OCI-LY7 (cell line): ENCODE data around the gene NAP1L4. TPM values are rescaled to one million over a fixed set of nuclear protein-coding genes. Genes with fewer than 3 reads are reported as not detected.

ENCODE experiments used
- BruUV-seq: library from RNA; stranded (reverse); fragments of 400-500 nt; replicated peaks from 2 replicates; lab custom pipeline; 2021; lab: Mats Ljungman, UMichigan
- CTCF ChIA-PET: fragments of 300-600 bp; sonication (Branson Sonifier 250); formaldehyde crosslinking; loops from one replicate; lab custom pipeline; 2022; ENCODE audit warnings: antibody characterized with exemption; ENCODE audit not compliant: unreplicated experiment; lab: Charles Lee
- POLR2A ChIA-PET: fragments of 300-600 bp; sonication (Branson Sonifier 250); formaldehyde crosslinking; loops from one replicate; lab custom pipeline; 2022; ENCODE audit warnings: antibody characterized with exemption; lab: Charles Lee
- DNase-seq: peaks from one replicate; pipeline ENCODE4 v3.0.0-alpha.2; 2015; ENCODE audit warnings: low spot score
- H2AFZ ChIP-seq: fragments of 200-600 bp; sonication (generic), shearing (Covaris generic); 2 replicates; pipeline ENCODE4 v1.6.1; 2014; ENCODE audit warnings: mild to moderate bottlenecking, antibody characterized with exemption, low read length, moderate library complexity
- H3K27ac ChIP-seq: fragments of 200-600 bp; sonication (generic); 2 replicates; pipeline ENCODE4 v1.5.1; 2014; ENCODE audit warnings: mixed run types, low read depth, mild to moderate bottlenecking, moderate library complexity, low read length, inconsistent platforms; ENCODE audit not compliant: poor library complexity, severe bottlenecking
- H3K36me3 ChIP-seq: fragments of 200-600 bp; sonication (generic); 2 replicates; pipeline ENCODE4 v1.6.1; 2014; ENCODE audit warnings: mild to moderate bottlenecking, antibody characterized with exemption, low read length, moderate library complexity, mixed read lengths; ENCODE audit not compliant: insufficient read depth
- H3K4me1 ChIP-seq: fragments of 200-600 bp; sonication (generic); 2 replicates; pipeline ENCODE4 v1.5.1; 2014; ENCODE audit warnings: mild to moderate bottlenecking, low read length; ENCODE audit not compliant: insufficient read depth, poor library complexity, severe bottlenecking
- H3K4me2 ChIP-seq: fragments of 200-600 bp; sonication (generic); 2 replicates; pipeline ENCODE4 v1.6.1; 2014; ENCODE audit warnings: mild to moderate bottlenecking, low read length
- H3K4me3 ChIP-seq: fragments of 200-600 bp; sonication (generic); 2 replicates; pipeline ENCODE4 v1.5.1; 2014; ENCODE audit warnings: mild to moderate bottlenecking, low read depth, low read length; ENCODE audit not compliant: poor library complexity, severe bottlenecking
- H3K79me2 ChIP-seq: fragments of 200-600 bp; sonication (generic); 2 replicates; pipeline ENCODE4 v1.6.1; 2016; ENCODE audit warnings: low read depth, mild to moderate bottlenecking, low read length, moderate library complexity, mixed read lengths; ENCODE audit not compliant: insufficient read depth
- H3K9me2 ChIP-seq: fragments of 200-600 bp; sonication (generic); 2 replicates; pipeline ENCODE4 v1.6.1; 2016; ENCODE audit warnings: mild to moderate bottlenecking, low read length, mixed read lengths; ENCODE audit not compliant: insufficient read depth
- H3K9me3 ChIP-seq: fragments of 200-600 bp; sonication (generic); 2 replicates; pipeline ENCODE4 v1.6.1; 2014; ENCODE audit warnings: mild to moderate bottlenecking, mixed run types, low read length, mixed read lengths
- H4K20me1 ChIP-seq: fragments of 200-600 bp; sonication (generic); 2 replicates; pipeline ENCODE4 v1.6.1; 2014; ENCODE audit warnings: mild to moderate bottlenecking, antibody characterized with exemption, low read length, moderate library complexity, mixed read lengths; ENCODE audit not compliant: insufficient read depth
- CTCF ChIP-seq: fragments of 200-600 bp; sonication (generic); conservative IDR thresholded peaks from 2 replicates; pipeline ENCODE4 v1.5.1; 2014; ENCODE audit warnings: mild to moderate bottlenecking, antibody characterized with exemption, low read length, moderate library complexity, mixed read lengths
- EZH2phosphoT487 ChIP-seq: fragments of 200-600 bp; sonication (generic); IDR thresholded peaks from 2 replicates; pipeline ENCODE4 v1.6.1; 2018; ENCODE audit warnings: low read depth, borderline replicate concordance, mild to moderate bottlenecking, mixed run types, antibody characterized with exemption, low read length, moderate library complexity, mixed read lengths
- intact Hi-C: fragments of 100-400 bp; cut with micrococcal nuclease; formaldehyde crosslinking; loops from one replicate; pipeline ENCODE4 v1.10.0; 2022; ENCODE audit not compliant: unreplicated experiment
- total RNA-seq, 2 experiments: library from RNA; depleted of rRNA in 1 of 2; stranded (reverse); fragments of >200 nt in 1 of 2; shearing (Covaris generic) in 1 of 2; gene quantifications; 2 replicates each; pipeline ENCODE4 v1.2.3, GENCODE V29; 2014 to 2022

NAP1L4 gene
- total RNA-seq, 2 experiments from 2014 or later: 152 to 183 TPM

- Histone ChIP-seq H3K4me3 (no peak overlapping the region), H3K9me3 (no peaks in the 10 kb centered on the region), H3K4me1 (peaks cover 24% of the 10 kb centered on the region), H3K27ac (no peak overlapping the region), H3K4me2 (no peak overlapping the region), H3K9me2 (no peaks in the 10 kb centered on the region), H4K20me1 (no peaks in the 10 kb centered on the region), H3K36me3 (peaks cover 82% of the 10 kb centered on the region), H2AFZ (no peak overlapping the region), H3K79me2 (no peaks in the 10 kb centered on the region)
- CTCF ChIA-PET: interaction anchor here (0.5 kb wide), 1 partner anchor 51 kb away, joined by 4 read pairs; no protein-coding TSS in a partner anchor
- intact Hi-C loops: loop anchor here (1.0 kb wide), 2 partner anchors 53 to 179 kb away; no protein-coding TSS in a partner anchor
- TF ChIP-seq EZH2phosphoT487 (no peak), CTCF (no peak)
- BruUV-seq: no TSS peak
- no peak for DNase-seq
- POLR2A ChIA-PET: no interaction called here
Measured at GRCh38 chr11:3037945-3038271, 45.8 kb upstream of the NAP1L4 start.

GRCh38 chr11:3037040-3037944 is 45.2 kb upstream of the NAP1L4 start:
- H3K4me2 ChIP-seq: no peak overlapping the region
- H4K20me1 ChIP-seq: no peaks in the 10 kb centered on the region
- peaks cover 24% of the 10 kb centered on the region for H3K4me1 ChIP-seq
- no peak overlapping the region for H3K27ac ChIP-seq
- CTCF ChIA-PET: interaction anchor here (0.5 to 0.6 kb wide), 2 partner anchors 51 to 1777 kb away, joined by 3 to 4 read pairs; no protein-coding TSS in a partner anchor
- no peaks in the 10 kb centered on the region for H3K9me2 ChIP-seq
- BruUV-seq: no TSS peak
- no peak overlapping the region for H3K4me3 ChIP-seq
- DNase-seq: peak; percentile 66
- H3K79me2 ChIP-seq: no peaks in the 10 kb centered on the region
- no peak overlapping the region for H2AFZ ChIP-seq
- peak; percentile 85 for TF ChIP-seq CTCF
- TF ChIP-seq EZH2phosphoT487: no peak
- POLR2A ChIA-PET: no interaction called here
- peaks cover 87% of the 10 kb centered on the region for H3K36me3 ChIP-seq
- H3K9me3 ChIP-seq: no peaks in the 10 kb centered on the region
- intact Hi-C loops: loop anchor here (1.0 kb wide), 2 partner anchors 54 to 180 kb away; no protein-coding TSS in a partner anchor

- peaks cover 82% of the 10 kb centered on the region for H3K36me3 ChIP-seq
- intact Hi-C loops: no loop called here
- H3K4me2 ChIP-seq: no peak overlapping the region
Measured at GRCh38 chr11:3036419-3036818, 44.3 kb upstream of the NAP1L4 start.

More at GRCh38 chr11:3036419-3036818, 44.3 kb upstream of the NAP1L4 start:
- Histone ChIP-seq H4K20me1 (no peaks in the 10 kb centered on the region), H2AFZ (no peak overlapping the region), H3K4me3 (no peak overlapping the region), H3K9me2 (no peaks in the 10 kb centered on the region), H3K27ac (no peak overlapping the region), H3K4me1 (peaks cover 24% of the 10 kb centered on the region), H3K9me3 (no peaks in the 10 kb centered on the region), H3K79me2 (no peaks in the 10 kb centered on the region)
- TF ChIP-seq CTCF (no peak), EZH2phosphoT487 (no peak)
- ChIA-PET POLR2A (interaction anchor here (0.7 kb wide), 1 partner anchor 1708 kb away, joined by 3 read pairs; no protein-coding TSS in a partner anchor), CTCF (no interaction called here)
- BruUV-seq: no TSS peak
- no peak for DNase-seq
